K562 (cell line): ENCODE measurements around the gene RCE1.

Experiments used
- CBX8 ChIP-seq: fragments of 200-600 bp; sonication (generic); IDR thresholded peaks from 2 replicates; pipeline ENCODE4 v1.6.1; 2012; ENCODE audit warnings: borderline replicate concordance, mixed run types, low read depth, mild to moderate bottlenecking, moderate library complexity, mixed read lengths, low read length, control low read depth, inconsistent platforms; ENCODE audit not compliant: poor library complexity, severe bottlenecking; ENCODE audit errors: extremely low read depth
- DACH1 ChIP-seq: fragments of 450-650 bp; IDR thresholded peaks from 2 replicates; pipeline ENCODE4 v1.6.1; 2018; ENCODE audit not compliant: partially characterized antibody
- ELF1 ChIP-seq: fragments of 200-800 bp; sonication (Bioruptor generic); IDR thresholded peaks from 2 replicates; pipeline ENCODE4 v1.6.1; 2016; ENCODE audit warnings: missing genetic modification characterization, missing compliant biosample characterization
- EZH2 ChIP-seq: IDR thresholded peaks from 2 replicates; pipeline ENCODE4 v1.6.1; 2012; ENCODE audit warnings: low read depth, mild to moderate bottlenecking, inconsistent platforms, low read length, borderline replicate concordance
- FOXK2 ChIP-seq, 2 experiments: fragments of 450-650 bp; IDR thresholded peaks in 1 of 2; conservative IDR thresholded peaks in 1 of 2; 2 replicates each; pipeline ENCODE4 v1.6.1; 2016; ENCODE audit warnings: low read depth in 2 of 2, mild to moderate bottlenecking in 1 of 2
- GTF2F1 ChIP-seq: IDR thresholded peaks from 2 replicates; pipeline ENCODE4 v1.6.1; 2011; ENCODE audit warnings: low read depth, low read length, improper control_type of control experiment
- KDM1A ChIP-seq, 2 experiments: fragments of 450-650 bp; IDR thresholded peaks; 2 replicates each; pipeline ENCODE4 v1.6.1; 2016; ENCODE audit warnings: mild to moderate bottlenecking in 2 of 2
- NFIX ChIP-seq: fragments of 250-450 bp; sonication (Bioruptor Pico); IDR thresholded peaks from 2 replicates; pipeline ENCODE4 v1.4.0; 2020; ENCODE audit warnings: low read depth, mild to moderate bottlenecking, moderate library complexity
- POLR2A ChIP-seq: fragments of 450-650 bp; conservative IDR thresholded peaks from 2 replicates; pipeline ENCODE4 v1.6.1; 2016
- SP1 ChIP-seq: sonication (generic); formaldehyde crosslinking; IDR thresholded peaks from 2 replicates; pipeline ENCODE4 v1.8.1; 2022; ENCODE audit warnings: mild to moderate bottlenecking, missing genetic modification reagents
- ZKSCAN3 ChIP-seq: fragments of 250-450 bp; sonication (Bioruptor Pico); IDR thresholded peaks from 2 replicates; pipeline ENCODE4 v1.4.0; 2020
- ZNF263 ChIP-seq: sonication (generic); formaldehyde crosslinking; IDR thresholded peaks from 2 replicates; pipeline ENCODE4 v1.8.0; 2022; ENCODE audit warnings: mild to moderate bottlenecking, missing genetic modification reagents, borderline replicate concordance
- TF ChIP-seq, protein P1 (sequence below), 3 experiments: IDR thresholded peaks in 2 of 3; conservative IDR thresholded peaks in 1 of 3; 2 replicates each; pipeline ENCODE4 v1.5.1; 2011 to 2012; ENCODE audit warnings: low read length in 3 of 3, mild to moderate bottlenecking in 3 of 3, control low read depth in 2 of 3, improper control_type of control experiment in 1 of 3, inconsistent platforms in 1 of 3, low read depth in 1 of 3, mixed read lengths in 1 of 3, moderate library complexity in 1 of 3; ENCODE audit not compliant: insufficient read depth in 2 of 3
- TF ChIP-seq, protein P2 (sequence below): sonication (generic); formaldehyde crosslinking; IDR thresholded peaks from 2 replicates; pipeline ENCODE4 v1.8.0; 2022; ENCODE audit warnings: mild to moderate bottlenecking, missing genetic modification reagents, borderline replicate concordance

DNA sequence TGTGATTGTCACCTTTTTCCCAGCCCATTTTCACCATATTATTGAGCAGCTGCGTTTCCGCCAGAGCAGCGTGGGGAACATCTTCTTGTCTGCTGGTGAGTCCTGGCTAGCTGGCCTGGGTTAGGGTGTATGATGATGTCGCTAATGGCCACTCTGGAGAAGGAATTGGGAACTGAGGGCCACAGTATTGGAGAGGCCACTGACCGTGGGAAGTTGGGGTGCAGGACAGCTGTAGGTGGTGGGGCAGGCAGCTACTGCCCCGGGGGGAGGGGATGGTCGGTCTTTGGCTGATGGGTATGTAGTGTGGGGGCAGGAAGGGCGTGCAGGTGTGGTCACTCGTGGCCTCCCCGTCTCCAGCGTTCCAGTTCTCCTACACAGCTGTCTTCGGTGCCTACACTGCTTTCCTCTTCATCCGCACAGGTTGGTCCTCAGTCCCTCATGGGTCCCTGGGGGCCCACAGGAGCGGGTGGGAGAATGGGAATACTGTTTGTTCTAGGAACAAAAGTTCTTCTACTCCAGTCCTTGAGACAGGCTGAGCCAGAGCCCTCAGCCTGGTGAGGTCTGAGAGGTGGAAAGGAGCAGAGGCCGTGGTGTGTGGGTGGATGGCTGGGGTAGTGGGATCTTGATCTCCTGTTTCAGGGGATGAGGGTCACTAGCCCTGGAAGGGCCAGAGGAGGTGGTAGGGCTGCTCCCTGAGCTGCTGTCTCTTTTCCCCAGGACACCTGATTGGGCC lies 2.1 kb downstream of the RCE1 start:
- no peak for TF ChIP-seq SP1 (CRISPR knock-in tag)
- TF ChIP-seq KDM1A (IDR thresholded peaks at IDR 0.05): no peak
- TF ChIP-seq ZKSCAN3 (CRISPR knock-in tag): no peak
- no peak for TF ChIP-seq ELF1 (tag)
- TF ChIP-seq NFIX (CRISPR knock-in tag): no peak
- TF ChIP-seq EZH2: no peak
- no peak for TF ChIP-seq DACH1
- no peak for TF ChIP-seq CBX8
- TF ChIP-seq, protein P1, sequence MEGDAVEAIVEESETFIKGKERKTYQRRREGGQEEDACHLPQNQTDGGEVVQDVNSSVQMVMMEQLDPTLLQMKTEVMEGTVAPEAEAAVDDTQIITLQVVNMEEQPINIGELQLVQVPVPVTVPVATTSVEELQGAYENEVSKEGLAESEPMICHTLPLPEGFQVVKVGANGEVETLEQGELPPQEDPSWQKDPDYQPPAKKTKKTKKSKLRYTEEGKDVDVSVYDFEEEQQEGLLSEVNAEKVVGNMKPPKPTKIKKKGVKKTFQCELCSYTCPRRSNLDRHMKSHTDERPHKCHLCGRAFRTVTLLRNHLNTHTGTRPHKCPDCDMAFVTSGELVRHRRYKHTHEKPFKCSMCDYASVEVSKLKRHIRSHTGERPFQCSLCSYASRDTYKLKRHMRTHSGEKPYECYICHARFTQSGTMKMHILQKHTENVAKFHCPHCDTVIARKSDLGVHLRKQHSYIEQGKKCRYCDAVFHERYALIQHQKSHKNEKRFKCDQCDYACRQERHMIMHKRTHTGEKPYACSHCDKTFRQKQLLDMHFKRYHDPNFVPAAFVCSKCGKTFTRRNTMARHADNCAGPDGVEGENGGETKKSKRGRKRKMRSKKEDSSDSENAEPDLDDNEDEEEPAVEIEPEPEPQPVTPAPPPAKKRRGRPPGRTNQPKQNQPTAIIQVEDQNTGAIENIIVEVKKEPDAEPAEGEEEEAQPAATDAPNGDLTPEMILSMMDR (IDR thresholded peaks at IDR 0.05 in 2 of 3, conservative IDR thresholded peaks at IDR 0.05 in 1 of 3; ENCODE audit: insufficient read depth in 2 of 3, low read depth in 1 of 3, low read length in 3 of 3): no peak
- no peak for TF ChIP-seq GTF2F1
- TF ChIP-seq FOXK2 (conservative IDR thresholded peaks at IDR 0.05 in 1 of 2, IDR thresholded peaks at IDR 0.05 in 1 of 2; ENCODE audit: low read depth in 2 of 2): no peak
- TF ChIP-seq, protein P2, sequence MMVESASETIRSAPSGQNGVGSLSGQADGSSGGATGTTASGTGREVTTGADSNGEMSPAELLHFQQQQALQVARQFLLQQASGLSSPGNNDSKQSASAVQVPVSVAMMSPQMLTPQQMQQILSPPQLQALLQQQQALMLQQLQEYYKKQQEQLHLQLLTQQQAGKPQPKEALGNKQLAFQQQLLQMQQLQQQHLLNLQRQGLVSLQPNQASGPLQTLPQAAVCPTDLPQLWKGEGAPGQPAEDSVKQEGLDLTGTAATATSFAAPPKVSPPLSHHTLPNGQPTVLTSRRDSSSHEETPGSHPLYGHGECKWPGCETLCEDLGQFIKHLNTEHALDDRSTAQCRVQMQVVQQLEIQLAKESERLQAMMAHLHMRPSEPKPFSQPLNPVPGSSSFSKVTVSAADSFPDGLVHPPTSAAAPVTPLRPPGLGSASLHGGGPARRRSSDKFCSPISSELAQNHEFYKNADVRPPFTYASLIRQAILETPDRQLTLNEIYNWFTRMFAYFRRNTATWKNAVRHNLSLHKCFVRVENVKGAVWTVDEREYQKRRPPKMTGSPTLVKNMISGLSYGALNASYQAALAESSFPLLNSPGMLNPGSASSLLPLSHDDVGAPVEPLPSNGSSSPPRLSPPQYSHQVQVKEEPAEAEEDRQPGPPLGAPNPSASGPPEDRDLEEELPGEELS (CRISPR knock-in tag): no peak
- no peak for TF ChIP-seq ZNF263 (CRISPR knock-in tag)
- no peak; the same call in 1 of the 2 replicates for TF ChIP-seq POLR2A
